GM19328 (cell line): ENCODE measurements around the gene SAP30BP.

ENCODE experiments used
- ATAC-seq: cut with Tn5 transposase; IDR thresholded peaks from one replicate; pipeline ENCODE4 v1.9.1; 2021; ENCODE audit warnings: mild to moderate bottlenecking, moderate library complexity; ENCODE audit not compliant: unreplicated experiment

SAP30BP gene

GRCh38 chr17:75706042-75706728, 39.0 kb downstream of the SAP30BP start:
- no peak for ATAC-seq

GRCh38 chr17:75707079-75707571, 40.0 kb downstream of the SAP30BP start:
- no peak for ATAC-seq

DNA sequence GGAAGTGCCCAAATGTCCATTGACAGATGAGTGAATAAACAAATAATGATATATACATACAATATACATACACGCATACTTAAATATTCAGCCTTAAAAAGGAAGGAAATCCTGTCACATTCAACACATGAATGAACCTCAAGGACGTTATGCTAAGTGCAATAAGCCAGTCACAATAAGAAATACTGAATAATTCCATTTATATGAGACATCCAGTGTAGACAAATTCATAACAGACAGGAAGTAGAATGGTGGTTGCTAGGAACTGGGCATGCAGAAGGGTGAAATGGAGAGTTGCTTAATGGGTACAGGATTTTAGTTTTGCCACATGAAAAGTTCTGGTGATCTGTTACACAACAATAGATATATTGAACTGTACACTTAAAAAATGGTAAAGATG, 45.3 kb downstream of the SAP30BP start:
- ATAC-seq: no peak

GRCh38 chr17:75719732-75720131, 52.6 kb downstream of the SAP30BP start:
- no peak for ATAC-seq

DNA sequence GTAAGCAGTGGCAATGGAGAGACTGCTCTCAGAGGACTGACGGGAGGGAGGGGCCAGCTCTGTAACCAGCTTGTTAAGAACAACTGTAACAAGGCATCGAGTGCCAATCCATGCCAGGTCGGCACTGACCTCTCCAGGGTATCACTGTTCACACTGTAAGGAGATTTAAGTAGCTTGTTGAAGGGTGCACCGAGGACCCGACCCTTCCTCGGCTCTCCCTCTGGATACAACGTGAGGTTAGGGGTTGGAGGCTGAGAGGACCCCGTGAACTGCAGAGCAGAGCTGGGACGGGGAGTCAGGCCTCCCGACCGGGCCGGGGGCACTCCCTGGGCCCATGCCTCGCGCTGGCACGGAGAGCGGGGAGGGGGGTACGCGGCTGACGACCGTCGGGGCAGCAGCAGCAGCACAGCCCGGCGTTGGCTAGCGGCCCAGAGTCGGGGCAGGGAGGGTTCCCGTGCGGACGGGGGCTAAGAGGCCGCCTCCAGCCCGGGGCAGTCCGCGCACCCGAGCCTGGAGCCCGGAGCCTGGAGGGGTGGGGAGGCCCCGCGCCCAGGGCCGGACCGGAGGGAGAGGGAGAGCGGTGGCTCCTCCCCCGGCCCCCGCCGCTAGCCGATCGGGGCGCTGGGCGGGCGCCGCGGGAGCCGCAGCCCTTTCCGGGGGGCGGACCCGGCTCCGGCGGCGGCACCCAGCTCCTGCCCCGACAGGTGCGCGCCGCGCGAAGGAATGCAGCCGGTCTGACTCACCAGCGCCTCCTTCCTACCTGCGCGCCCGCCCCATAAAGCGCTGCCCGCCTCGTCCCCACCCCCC, 53.7 kb downstream of the SAP30BP start, which contains the start of gene ITGB4:
Gene ITGB4 (plus strand): TSS at position 804 of the 807 bp plus-strand sequence. CDS start 3,245 bp downstream, outside the sequence.
- ATAC-seq: no peak

- no peak for ATAC-seq
Observed at GRCh38 chr17:75721463-75722011, 54.4 kb downstream of the SAP30BP start.

- ATAC-seq: no peak
Observed at GRCh38 chr17:75722076-75722475, 54.9 kb downstream of the SAP30BP start.

DNA sequence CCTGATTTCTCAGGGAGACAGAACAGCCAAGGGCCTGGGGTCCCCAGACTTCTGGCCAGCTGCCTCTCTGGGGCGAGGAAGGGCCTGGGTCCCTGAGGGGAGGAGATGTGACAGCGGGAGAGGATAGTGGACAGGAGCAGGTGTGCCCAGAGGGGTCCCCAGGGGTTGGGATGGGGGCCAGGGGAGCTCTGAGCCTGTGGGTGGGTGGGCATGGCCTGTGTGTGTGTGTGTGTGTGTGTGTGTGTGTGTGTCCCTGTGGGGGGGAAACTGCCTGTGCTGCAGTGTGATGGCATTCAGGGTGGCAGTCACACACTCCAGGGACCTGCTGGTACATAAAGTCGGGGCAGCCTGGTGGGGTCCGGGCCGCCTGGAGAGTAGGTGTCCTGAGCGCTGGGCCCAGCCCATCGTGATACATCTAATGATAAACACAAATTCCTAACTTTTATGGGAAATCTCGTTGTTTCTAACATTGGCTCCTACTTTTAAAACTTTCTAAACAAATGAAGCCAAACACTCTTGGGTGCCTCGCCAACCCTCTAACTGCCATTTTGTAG, 55.5 kb downstream of the SAP30BP start:
- ATAC-seq: no peak

- ATAC-seq: no peak
Observed at GRCh38 chr17:75723171-75723930, 56.2 kb downstream of the SAP30BP start.

DNA sequence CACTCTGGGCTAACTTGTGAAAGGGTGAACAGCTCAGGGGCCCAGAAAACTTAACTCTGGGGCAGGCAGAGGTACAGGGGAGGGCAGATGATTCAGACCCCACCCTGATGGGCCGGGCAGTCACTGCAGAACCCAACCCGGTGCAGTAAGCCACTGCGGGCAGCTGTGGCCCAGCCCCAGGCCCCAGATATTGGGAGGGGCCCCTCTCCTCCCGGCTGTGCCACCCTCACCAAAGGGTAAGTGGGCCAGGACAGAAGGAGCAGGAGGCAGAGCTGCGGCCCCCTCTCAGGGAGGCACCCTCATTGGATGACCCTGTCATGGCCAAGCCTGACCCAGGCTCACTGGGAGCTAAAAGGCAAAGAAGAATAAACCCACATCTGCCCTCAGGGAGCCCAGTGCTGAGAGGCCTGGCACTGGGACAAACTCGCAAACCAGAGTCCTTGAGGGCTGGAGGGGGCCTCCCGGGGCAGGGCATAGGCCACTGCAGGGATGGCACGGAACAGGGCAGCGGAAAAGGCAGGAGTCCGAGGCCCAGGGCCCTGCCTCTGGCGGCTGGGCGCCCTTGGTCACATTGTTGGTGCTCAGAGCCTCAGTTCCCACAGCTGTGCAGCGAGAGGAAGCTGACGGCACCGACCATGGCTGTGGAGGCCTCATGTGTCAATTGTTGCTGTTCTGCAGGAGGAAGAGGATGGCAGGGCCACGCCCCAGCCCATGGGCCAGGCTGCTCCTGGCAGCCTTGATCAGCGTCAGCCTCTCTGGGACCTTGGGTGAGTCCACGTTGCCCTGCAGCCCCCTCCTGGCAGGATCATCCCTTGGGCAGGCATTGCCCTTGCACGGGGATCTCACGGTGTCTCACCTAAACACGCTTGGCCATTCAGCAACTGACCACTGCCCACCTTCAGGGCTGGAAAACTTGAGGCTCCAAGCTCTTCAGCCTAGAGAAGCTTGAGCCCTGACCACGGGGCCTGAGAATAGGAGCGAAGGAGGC, 57.2 kb downstream of the SAP30BP start:
- no peak for ATAC-seq

- no peak for ATAC-seq
Observed at GRCh38 chr17:75725504-75725903, 58.4 kb downstream of the SAP30BP start.

DNA sequence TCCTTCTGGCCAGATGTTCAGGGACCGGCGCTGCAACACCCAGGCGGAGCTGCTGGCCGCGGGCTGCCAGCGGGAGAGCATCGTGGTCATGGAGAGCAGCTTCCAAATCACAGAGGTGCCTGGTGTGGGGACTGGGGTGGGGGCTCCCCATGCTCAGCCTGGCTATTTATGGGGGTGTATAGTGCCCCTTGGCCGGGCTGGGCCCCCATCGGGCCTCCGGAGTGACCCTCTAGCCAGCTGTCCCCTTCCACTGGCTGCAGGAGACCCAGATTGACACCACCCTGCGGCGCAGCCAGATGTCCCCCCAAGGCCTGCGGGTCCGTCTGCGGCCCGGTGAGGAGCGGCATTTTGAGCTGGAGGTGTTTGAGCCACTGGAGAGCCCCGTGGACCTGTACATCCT, 60.3 kb downstream of the SAP30BP start:
- no peak for ATAC-seq

- ATAC-seq: no peak
Observed at GRCh38 chr17:75729351-75729750, 62.2 kb downstream of the SAP30BP start.

DNA sequence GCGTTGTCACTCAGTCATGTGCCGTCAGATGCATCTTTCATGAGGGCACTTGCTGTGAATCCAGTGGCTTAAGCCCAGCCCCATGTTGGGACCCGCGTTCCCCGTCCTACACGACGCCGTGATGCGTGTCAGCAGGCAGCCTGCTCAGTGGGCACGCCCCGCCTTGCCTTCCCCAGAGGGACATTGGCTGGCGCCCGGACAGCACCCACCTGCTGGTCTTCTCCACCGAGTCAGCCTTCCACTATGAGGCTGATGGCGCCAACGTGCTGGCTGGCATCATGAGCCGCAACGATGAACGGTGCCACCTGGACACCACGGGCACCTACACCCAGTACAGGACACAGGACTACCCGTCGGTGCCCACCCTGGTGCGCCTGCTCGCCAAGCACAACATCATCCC, 62.9 kb downstream of the SAP30BP start:
- ATAC-seq: no peak

DNA sequence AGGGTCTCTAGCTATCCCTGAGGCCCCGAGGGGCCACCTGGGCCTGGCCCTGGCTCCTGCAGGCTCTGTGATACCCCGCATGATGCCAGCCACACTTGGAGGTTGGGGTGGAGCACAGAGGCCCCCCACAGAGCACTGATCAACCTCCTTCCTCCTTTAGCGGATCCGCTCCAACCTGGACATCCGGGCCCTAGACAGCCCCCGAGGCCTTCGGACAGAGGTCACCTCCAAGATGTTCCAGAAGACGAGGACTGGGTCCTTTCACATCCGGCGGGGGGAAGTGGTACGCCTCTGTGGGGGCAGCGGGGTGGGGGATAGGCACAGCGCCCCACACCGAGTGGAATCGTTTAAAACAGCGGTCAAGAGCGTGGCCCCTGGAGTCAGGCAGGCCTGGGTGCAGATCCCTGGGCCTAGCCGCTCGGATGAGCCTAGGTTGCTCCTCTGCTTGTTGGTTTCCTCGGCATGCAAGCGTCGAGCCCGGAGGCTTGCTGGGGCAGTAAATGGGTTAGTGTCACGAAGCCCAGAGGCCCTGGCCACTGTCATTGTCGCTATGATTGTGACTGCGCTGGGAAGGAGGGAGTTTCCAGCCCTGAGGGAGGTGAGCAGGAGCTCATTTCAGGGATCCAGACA, 64.1 kb downstream of the SAP30BP start:
- no peak for ATAC-seq

DNA sequence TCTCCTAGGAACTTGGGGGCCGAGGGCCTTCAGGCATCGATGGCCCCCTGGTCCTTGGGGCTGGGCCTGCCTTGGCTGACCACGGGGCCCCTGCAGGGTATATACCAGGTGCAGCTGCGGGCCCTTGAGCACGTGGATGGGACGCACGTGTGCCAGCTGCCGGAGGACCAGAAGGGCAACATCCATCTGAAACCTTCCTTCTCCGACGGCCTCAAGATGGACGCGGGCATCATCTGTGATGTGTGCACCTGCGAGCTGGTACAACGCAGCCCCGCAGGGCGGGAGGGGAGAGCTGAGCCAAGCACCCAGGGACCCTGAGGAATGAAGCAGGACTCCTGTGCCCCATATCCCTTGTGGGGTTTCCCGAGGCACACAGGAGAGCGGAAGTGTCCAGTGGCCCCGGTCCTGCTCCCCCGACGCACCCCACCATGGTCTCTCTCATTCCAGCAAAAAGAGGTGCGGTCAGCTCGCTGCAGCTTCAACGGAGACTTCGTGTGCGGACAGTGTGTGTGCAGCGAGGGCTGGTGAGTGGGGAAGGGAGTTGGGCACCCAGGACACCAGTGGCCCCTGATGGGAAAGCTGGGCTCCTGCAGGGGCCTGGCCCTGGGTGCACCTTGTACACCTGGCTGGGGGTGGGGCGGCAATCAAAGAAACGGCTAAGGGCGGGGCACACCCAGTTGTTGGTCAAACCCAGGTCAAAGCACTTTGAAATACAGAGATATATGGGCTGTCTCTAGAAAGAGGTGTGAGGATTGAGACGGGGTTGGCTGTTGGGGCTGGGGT, 64.8 kb downstream of the SAP30BP start:
- no peak for ATAC-seq

DNA sequence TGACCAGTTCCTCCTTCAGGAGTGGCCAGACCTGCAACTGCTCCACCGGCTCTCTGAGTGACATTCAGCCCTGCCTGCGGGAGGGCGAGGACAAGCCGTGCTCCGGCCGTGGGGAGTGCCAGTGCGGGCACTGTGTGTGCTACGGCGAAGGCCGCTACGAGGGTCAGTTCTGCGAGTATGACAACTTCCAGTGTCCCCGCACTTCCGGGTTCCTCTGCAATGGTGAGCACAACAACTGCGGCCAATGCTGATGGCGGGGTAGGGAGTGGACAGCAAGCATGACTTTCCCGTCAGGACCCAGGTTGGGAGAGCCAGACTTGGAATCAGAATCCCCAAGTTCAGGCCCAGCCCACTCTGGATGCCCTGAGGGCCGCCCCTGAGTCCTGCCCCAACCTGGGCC, 66.3 kb downstream of the SAP30BP start:
- ATAC-seq: no peak

DNA sequence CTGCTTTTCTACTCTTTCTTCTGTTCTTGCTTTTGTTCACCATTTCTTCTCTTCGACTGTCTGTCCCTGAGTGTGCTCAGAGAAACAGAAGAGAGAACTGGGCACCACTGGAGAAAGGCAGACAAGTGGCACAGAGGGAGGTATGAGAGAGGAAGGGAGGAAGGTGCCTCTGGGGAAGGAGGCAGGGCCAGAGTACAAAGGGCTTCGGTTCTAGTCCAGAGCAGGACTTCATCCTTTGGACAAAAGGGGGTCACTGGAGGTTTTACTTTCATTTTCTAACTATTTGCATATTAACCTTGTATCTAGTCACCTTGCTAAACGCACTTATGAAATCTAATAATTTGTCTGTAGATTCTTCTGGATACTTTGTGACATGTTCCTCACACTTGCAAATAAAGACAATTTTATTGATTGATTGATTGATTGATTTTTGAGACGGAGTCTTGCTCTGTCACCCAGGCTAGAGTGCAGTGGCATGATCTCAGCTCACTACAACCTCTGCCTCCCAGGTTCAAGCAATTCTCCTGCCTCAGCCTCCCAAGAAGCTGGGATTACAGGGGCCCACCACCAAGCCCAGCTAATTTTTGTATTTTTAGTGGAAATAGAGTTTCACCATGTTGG, 67.6 kb downstream of the SAP30BP start:
- no peak for ATAC-seq
